GM19099 (cell line): ENCODE results near the gene SUFU.
A peak's percentile ranks its signal among the peaks of the same experiment; 100 is the strongest.

ENCODE experiments used
- POLR2A ChIP-seq: IDR thresholded peaks from 3 replicates; pipeline ENCODE4 v1.6.1; 2011; ENCODE audit warnings: low read depth; ENCODE audit not compliant: insufficient read length; ENCODE audit errors: extremely low read depth

The SUFU gene

GRCh38 chr10:102642736-102643335 is 139.1 kb downstream of the SUFU start:
- no peak for TF ChIP-seq POLR2A

- TF ChIP-seq POLR2A: peak; percentile 40
These were observed 139.7 kb downstream of the SUFU start for GRCh38 chr10:102643336-102644065.

- peak; percentile 53 for TF ChIP-seq POLR2A
These were observed 140.4 kb downstream of the SUFU start, which contains the start of gene TRIM8 for GRCh38 chr10:102644066-102644645. TRIM8 (plus strand) TSS chr10:102644479; CDS start chr10:102644618, 139 bp downstream.

GRCh38 chr10:102644646-102645387 is 141.0 kb downstream of the SUFU start:
- peak; percentile 60 for TF ChIP-seq POLR2A

GRCh38 chr10:102645388-102645740 is 141.6 kb downstream of the SUFU start:
- TF ChIP-seq POLR2A: no peak

GRCh38 chr10:102645741-102646609 is 142.2 kb downstream of the SUFU start:
- TF ChIP-seq POLR2A: peak; percentile 54

GRCh38 chr10:102646610-102647442 is 143.1 kb downstream of the SUFU start:
- peak; percentile 43 for TF ChIP-seq POLR2A

- no peak for TF ChIP-seq POLR2A
These were observed 143.9 kb downstream of the SUFU start for GRCh38 chr10:102647443-102648268.

GRCh38 chr10:102648269-102648888 is 144.6 kb downstream of the SUFU start:
- no peak for TF ChIP-seq POLR2A

GRCh38 chr10:102648889-102649796 is 145.4 kb downstream of the SUFU start:
- no peak for TF ChIP-seq POLR2A
